Natural killer cell (primary cell): ENCODE results near the gene STAG3. TPM values are rescaled to one million over a fixed set of nuclear protein-coding genes. Genes with fewer than 3 reads are reported as not detected.

ENCODE experiments used
- ATAC-seq, 3 donors: fragments of 150-1000 bp in 2 of 3; fragments of 200-7000 bp in 1 of 3; cut with Tn5 transposase; 1 replicate in 1 of 3; 2 replicates in 2 of 3; pipeline ENCODE4 v1.10.0; 2021; ENCODE audit warnings: mild to moderate bottlenecking in 2 of 3, moderate library complexity in 2 of 3
- DNase-seq, 2 donors: peaks; one replicate each; pipeline versions ENCODE4 v3.0.0 to v3.0.0-alpha.2; 2013 to 2021; ENCODE audit warnings: mixed read lengths in 1 of 2
- H3K27ac ChIP-seq: one replicate; pipeline ENCODE4 v1.5.1; 2013; ENCODE audit warnings: mild to moderate bottlenecking, low read length
- H3K27me3 ChIP-seq: one replicate; pipeline ENCODE4 v1.6.1; 2013; ENCODE audit warnings: low read length; ENCODE audit not compliant: control insufficient read depth, insufficient read depth
- H3K36me3 ChIP-seq: one replicate; pipeline ENCODE4 v1.6.1; 2013; ENCODE audit warnings: low read length; ENCODE audit not compliant: control insufficient read depth, insufficient read depth
- H3K4me1 ChIP-seq: one replicate; pipeline ENCODE4 v1.6.1; 2013; ENCODE audit warnings: low read length; ENCODE audit not compliant: control insufficient read depth, insufficient read depth
- H3K4me3 ChIP-seq: one replicate; pipeline ENCODE4 v1.5.1; 2013; ENCODE audit warnings: low read length
- H3K9me3 ChIP-seq: one replicate; pipeline ENCODE4 v1.6.1; 2013; ENCODE audit warnings: low read length; ENCODE audit not compliant: control insufficient read depth, insufficient read depth
- H3K27ac Mint-ChIP-seq, 2 donors: one replicate each; pipeline ENCODE4 v1.8.0; 2022; ENCODE audit warnings: mild to moderate bottlenecking in 2 of 2, mixed read lengths in 2 of 2, moderate library complexity in 1 of 2
- H3K27me3 Mint-ChIP-seq, 2 donors: one replicate each; pipeline ENCODE4 v1.8.0; 2022; ENCODE audit warnings: low read depth in 2 of 2, mixed read lengths in 2 of 2
- H3K36me3 Mint-ChIP-seq: one replicate; pipeline ENCODE4 v1.8.0; 2022; ENCODE audit warnings: mixed read lengths
- H3K4me1 Mint-ChIP-seq, 2 donors: one replicate each; pipeline ENCODE4 v1.8.0; 2022; ENCODE audit warnings: mixed read lengths in 2 of 2
- H3K4me3 Mint-ChIP-seq: one replicate; pipeline ENCODE4 v1.8.0; 2022; ENCODE audit warnings: mild to moderate bottlenecking, moderate library complexity, mixed read lengths
- H3K9me3 Mint-ChIP-seq, 2 donors: one replicate each; pipeline ENCODE4 v1.8.0; 2022; ENCODE audit warnings: mixed read lengths in 2 of 2
- WGBS: methylation state at CpG from one replicate; pipeline ENCODE4 v1.1.7; 2013; ENCODE audit warnings: missing lambda C conversion rate; ENCODE audit not compliant: insufficient coverage; 5-methylcytosine and 5-hydroxymethylcytosine counted together
- intact Hi-C: fragments of 100-400 bp; cut with micrococcal nuclease; formaldehyde crosslinking; loops from one replicate; pipeline ENCODE4 v1.14.2; 2022
- total RNA-seq, 4 donors: library from RNA; stranded (reverse); fragments of 120-200 nt in 1 of 4; gene quantifications; one replicate each; pipeline versions ENCODE4 v1.2.3 to v1.2.4, GENCODE V29; 2013 to 2022
- TF ChIP-seq, protein P1 (sequence below): fragments of 200-600 bp; IDR thresholded peaks from one replicate; pipeline ENCODE4 v1.8.0; 2022; ENCODE audit warnings: antibody characterized with exemption

Gene STAG3
- total RNA-seq, 3 donors from 2014 or later (not counting 1 experiment from before 2014, with no cell fraction given) = 5.0 to 5.6 (median 5.5) TPM

DNA sequence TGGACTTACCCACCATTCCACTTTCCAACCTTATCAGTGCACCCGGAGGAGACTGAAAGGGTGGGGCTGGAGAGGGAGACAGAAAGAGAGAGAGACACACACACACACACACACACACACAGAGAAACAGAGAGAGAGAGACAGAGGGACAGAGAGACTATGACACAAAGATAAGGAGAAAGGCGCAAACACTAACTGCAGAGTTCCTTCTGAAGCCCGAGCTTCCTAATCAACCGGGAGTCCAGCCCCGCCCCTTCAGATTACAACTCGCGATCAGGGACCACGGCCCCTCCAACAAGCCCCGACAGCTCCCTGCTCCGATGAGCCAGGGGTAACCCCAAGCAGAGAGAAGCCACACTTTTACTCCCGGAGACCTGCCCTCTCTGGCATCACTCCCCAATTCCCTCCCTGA lies 9.8 kb upstream of the STAG3 start:
- no peak for ATAC-seq
- peak overlapping the region; percentile 49 for H3K4me3 Mint-ChIP-seq
- intact Hi-C loops = no loop called here
- TF ChIP-seq, protein P1, sequence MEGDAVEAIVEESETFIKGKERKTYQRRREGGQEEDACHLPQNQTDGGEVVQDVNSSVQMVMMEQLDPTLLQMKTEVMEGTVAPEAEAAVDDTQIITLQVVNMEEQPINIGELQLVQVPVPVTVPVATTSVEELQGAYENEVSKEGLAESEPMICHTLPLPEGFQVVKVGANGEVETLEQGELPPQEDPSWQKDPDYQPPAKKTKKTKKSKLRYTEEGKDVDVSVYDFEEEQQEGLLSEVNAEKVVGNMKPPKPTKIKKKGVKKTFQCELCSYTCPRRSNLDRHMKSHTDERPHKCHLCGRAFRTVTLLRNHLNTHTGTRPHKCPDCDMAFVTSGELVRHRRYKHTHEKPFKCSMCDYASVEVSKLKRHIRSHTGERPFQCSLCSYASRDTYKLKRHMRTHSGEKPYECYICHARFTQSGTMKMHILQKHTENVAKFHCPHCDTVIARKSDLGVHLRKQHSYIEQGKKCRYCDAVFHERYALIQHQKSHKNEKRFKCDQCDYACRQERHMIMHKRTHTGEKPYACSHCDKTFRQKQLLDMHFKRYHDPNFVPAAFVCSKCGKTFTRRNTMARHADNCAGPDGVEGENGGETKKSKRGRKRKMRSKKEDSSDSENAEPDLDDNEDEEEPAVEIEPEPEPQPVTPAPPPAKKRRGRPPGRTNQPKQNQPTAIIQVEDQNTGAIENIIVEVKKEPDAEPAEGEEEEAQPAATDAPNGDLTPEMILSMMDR = no peak
- Histone ChIP-seq H3K9me3 (no peaks in the 10 kb centered on the region), H3K27ac (no peak overlapping the region), H3K4me1 (peaks cover 44% of the 10 kb centered on the region), H3K36me3 (no peaks in the 10 kb centered on the region), H3K27me3 (peaks cover 36% of the 10 kb centered on the region), H3K4me3 (no peak overlapping the region)
- no peaks in the 10 kb centered on the region for H3K9me3 Mint-ChIP-seq
- peaks cover 28 to 43% of the 10 kb centered on the region in 2 donors for H3K4me1 Mint-ChIP-seq
- H3K36me3 Mint-ChIP-seq = no peaks in the 10 kb centered on the region
- WGBS = 6% methylated on average over 10 of the region's 11 CpGs
- peaks cover 47 to 51% of the 10 kb centered on the region in 2 donors for H3K27me3 Mint-ChIP-seq
- DNase-seq = peak in 1 of 2 donors; percentile 38
- no peak overlapping the region for H3K27ac Mint-ChIP-seq

DNA sequence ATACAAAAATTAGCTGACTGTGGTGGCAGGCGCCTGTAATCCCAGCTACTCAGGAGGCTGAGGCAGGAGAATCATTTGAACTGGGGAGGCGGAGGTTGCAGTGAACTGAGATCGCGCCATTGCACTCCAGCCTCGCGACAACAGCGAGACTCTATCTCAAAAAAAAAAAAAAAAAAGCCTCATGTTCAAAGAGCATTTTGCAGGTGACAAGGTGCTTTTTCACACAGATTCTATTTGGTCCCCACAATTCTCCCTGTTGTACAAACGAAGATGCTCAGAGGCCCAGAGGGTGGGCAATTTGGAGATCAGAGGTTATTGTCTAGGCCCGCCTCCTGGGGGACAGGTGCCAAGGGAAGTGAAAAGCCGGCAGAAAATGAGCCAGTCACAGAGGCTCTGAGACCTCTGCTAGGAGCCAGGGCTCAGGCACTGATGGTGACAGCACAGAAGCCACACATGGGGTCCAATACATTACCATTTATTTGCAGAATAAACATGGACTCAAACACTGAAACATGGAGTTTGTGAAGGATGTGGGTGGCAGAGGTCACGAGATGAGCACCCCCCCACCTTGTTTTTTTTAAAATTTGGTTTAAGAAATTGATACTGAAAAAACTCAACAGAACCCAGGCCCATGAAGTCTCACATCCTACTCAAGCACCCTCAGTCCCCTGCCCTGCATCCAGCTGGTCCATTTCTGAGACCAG lies 8.4 kb upstream of the STAG3 start:
- ATAC-seq (no peak), DNase-seq (peak in 1 of 2 donors; percentile 66)
- 84% methylated on average over 10 of the region's 11 CpGs for WGBS
- H3K27me3 Mint-ChIP-seq = peaks cover 47 to 54% of the 10 kb centered on the region in 2 donors
- Histone ChIP-seq H3K27ac (no peak overlapping the region), H3K4me3 (no peak overlapping the region), H3K4me1 (peaks cover 44% of the 10 kb centered on the region), H3K27me3 (peaks cover 36% of the 10 kb centered on the region), H3K36me3 (no peaks in the 10 kb centered on the region), H3K9me3 (no peaks in the 10 kb centered on the region)
- peaks cover 28 to 43% of the 10 kb centered on the region in 2 donors for H3K4me1 Mint-ChIP-seq
- H3K4me3 Mint-ChIP-seq = peak overlapping the region; percentile 37
- TF ChIP-seq, protein P1 = no peak
- intact Hi-C loops = no loop called here
- no peaks in the 10 kb centered on the region for H3K9me3 Mint-ChIP-seq
- H3K36me3 Mint-ChIP-seq = no peaks in the 10 kb centered on the region
- H3K27ac Mint-ChIP-seq = no peak overlapping the region

DNA sequence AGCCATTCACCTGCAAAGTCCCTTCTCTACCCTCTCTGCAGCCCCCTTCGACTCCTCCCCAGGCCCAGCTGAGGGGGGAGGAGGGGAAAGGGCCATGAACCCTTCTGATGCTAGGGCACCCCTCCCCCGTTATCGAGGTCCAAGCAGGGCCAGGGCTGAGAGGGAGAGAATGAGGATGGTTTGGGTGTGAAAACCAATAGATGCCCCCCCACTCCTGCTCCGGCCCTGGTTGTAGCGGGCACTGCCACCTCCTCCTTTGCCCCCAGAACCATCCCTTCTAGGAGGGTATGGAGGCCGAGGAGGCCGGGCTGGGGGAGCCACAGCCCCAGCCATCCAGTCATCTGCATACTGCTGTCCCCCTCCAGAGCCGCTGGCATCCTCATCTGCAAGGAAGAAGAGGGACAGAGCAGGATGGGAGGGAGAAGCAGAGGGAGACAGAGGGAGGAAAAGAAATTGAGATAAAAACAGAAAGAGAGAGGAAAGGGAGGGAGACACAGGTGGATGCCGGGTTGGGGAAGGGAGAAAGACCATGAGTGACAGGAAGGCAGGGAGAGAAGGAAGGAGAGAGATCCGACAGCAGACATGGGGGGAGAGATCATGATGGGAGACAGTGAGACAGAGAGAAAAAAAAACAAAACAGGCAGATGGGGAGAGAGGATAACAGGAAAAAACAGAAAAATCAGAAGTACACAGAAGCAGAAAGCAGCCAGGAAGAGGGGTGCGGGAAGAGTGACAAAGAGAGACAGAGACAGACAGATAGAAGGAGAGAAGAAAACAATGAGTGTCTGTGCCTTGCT lies 7.4 kb upstream of the STAG3 start:
- intact Hi-C loops = no loop called here
- DNase-seq (peak in 1 of 2 donors; percentile 17), ATAC-seq (no peak)
- Histone ChIP-seq H3K27me3 (peaks cover 36% of the 10 kb centered on the region), H3K36me3 (no peaks in the 10 kb centered on the region), H3K27ac (no peak overlapping the region), H3K4me1 (peaks cover 44% of the 10 kb centered on the region), H3K4me3 (no peak overlapping the region), H3K9me3 (no peaks in the 10 kb centered on the region)
- H3K4me1 Mint-ChIP-seq = peaks cover 28 to 48% of the 10 kb centered on the region in 2 donors
- no peak overlapping the region for H3K27ac Mint-ChIP-seq
- WGBS = 84% methylated on average over 10 of the region's 11 CpGs
- TF ChIP-seq, protein P1 = no peak
- no peaks in the 10 kb centered on the region for H3K36me3 Mint-ChIP-seq
- peak overlapping the region; percentile 70 for H3K4me3 Mint-ChIP-seq
- H3K27me3 Mint-ChIP-seq = peaks cover 47 to 52% of the 10 kb centered on the region in 2 donors
- no peaks in the 10 kb centered on the region for H3K9me3 Mint-ChIP-seq
